ENCODE data around the gene DNAJC6.
"Not testable (repeated sequence)": the region's sequence is repeated elsewhere in the genome, so short reads cannot be mapped to it uniquely, and the experiment has no call there.

The DNAJC6 gene

GRCh38 chr1:65378247-65378946, 69.1 kb downstream of the DNAJC6 start:
- Histone ChIP-seq H2AFZ (ENCODE audit: low read depth, low read length) (no peak overlapping the region), H3K9me3 (ENCODE audit: low read length) (no peaks in the 10 kb centered on the region), H3K36me3 (ENCODE audit: insufficient read depth, low read length) (no peaks in the 10 kb centered on the region), H3K4me3 (ENCODE audit: low read length) (no peak overlapping the region), H3K27me3 (ENCODE audit: insufficient read depth, low read length) (peaks cover 2% of the 10 kb centered on the region), H3K4me1 (ENCODE audit: insufficient read depth, low read length) (no peaks in the 10 kb centered on the region)

GRCh38 chr1:65384426-65384825, 75.1 kb downstream of the DNAJC6 start:
- H3K4me3 ChIP-seq (ENCODE audit: low read length); H3K36me3 ChIP-seq (ENCODE audit: insufficient read depth, low read length): not testable (repeated sequence)

GRCh38 chr1:65386439-65386838, 77.1 kb downstream of the DNAJC6 start:
- H2AFZ ChIP-seq (ENCODE audit: low read depth, low read length): no peak overlapping the region
- no peak overlapping the region for H3K4me3 ChIP-seq (ENCODE audit: low read length)
- no peaks in the 10 kb centered on the region for H3K36me3 ChIP-seq (ENCODE audit: insufficient read depth, low read length)
- no peaks in the 10 kb centered on the region for H3K4me1 ChIP-seq (ENCODE audit: insufficient read depth, low read length)
- H3K9me3 ChIP-seq (ENCODE audit: low read length): no peaks in the 10 kb centered on the region
- H3K27me3 ChIP-seq (ENCODE audit: insufficient read depth, low read length): no peaks in the 10 kb centered on the region

More at GRCh38 chr1:65384426-65384825, 75.1 kb downstream of the DNAJC6 start:
- H2AFZ ChIP-seq (ENCODE audit: low read depth, low read length); H3K27me3 ChIP-seq (ENCODE audit: insufficient read depth, low read length); H3K9me3 ChIP-seq (ENCODE audit: low read length); H3K4me1 ChIP-seq (ENCODE audit: insufficient read depth, low read length): not testable (repeated sequence)

GRCh38 chr1:65387821-65388220, 78.5 kb downstream of the DNAJC6 start:
- no peak overlapping the region for H3K4me3 ChIP-seq (ENCODE audit: low read length)
- no peaks in the 10 kb centered on the region for H3K36me3 ChIP-seq (ENCODE audit: insufficient read depth, low read length)
- no peaks in the 10 kb centered on the region for H3K4me1 ChIP-seq (ENCODE audit: insufficient read depth, low read length)
- H3K27me3 ChIP-seq (ENCODE audit: insufficient read depth, low read length): no peaks in the 10 kb centered on the region
- no peaks in the 10 kb centered on the region for H3K9me3 ChIP-seq (ENCODE audit: low read length)
- H2AFZ ChIP-seq (ENCODE audit: low read depth, low read length): no peak overlapping the region

- Histone ChIP-seq H3K4me1 (ENCODE audit: insufficient read depth, low read length) (no peaks in the 10 kb centered on the region), H2AFZ (ENCODE audit: low read depth, low read length) (no peak overlapping the region), H3K27me3 (ENCODE audit: insufficient read depth, low read length) (no peaks in the 10 kb centered on the region), H3K36me3 (ENCODE audit: insufficient read depth, low read length) (no peaks in the 10 kb centered on the region), H3K9me3 (ENCODE audit: low read length) (no peaks in the 10 kb centered on the region), H3K4me3 (ENCODE audit: low read length) (no peak overlapping the region)
Measured at GRCh38 chr1:65388908-65389695, 79.8 kb downstream of the DNAJC6 start.

GRCh38 chr1:65392497-65392896, 83.2 kb downstream of the DNAJC6 start:
- no peaks in the 10 kb centered on the region for H3K27me3 ChIP-seq (ENCODE audit: insufficient read depth, low read length)
- H2AFZ ChIP-seq (ENCODE audit: low read depth, low read length): no peak overlapping the region
- H3K9me3 ChIP-seq (ENCODE audit: low read length): no peaks in the 10 kb centered on the region
- no peaks in the 10 kb centered on the region for H3K36me3 ChIP-seq (ENCODE audit: insufficient read depth, low read length)
- H3K4me3 ChIP-seq (ENCODE audit: low read length): no peak overlapping the region
- no peaks in the 10 kb centered on the region for H3K4me1 ChIP-seq (ENCODE audit: insufficient read depth, low read length)

- Histone ChIP-seq H2AFZ (ENCODE audit: low read depth, low read length) (no peak overlapping the region), H3K4me1 (ENCODE audit: insufficient read depth, low read length) (no peaks in the 10 kb centered on the region), H3K9me3 (ENCODE audit: low read length) (no peaks in the 10 kb centered on the region), H3K4me3 (ENCODE audit: low read length) (no peak overlapping the region), H3K27me3 (ENCODE audit: insufficient read depth, low read length) (no peaks in the 10 kb centered on the region), H3K36me3 (ENCODE audit: insufficient read depth, low read length) (no peaks in the 10 kb centered on the region)
Measured at GRCh38 chr1:65393347-65393746, 84.0 kb downstream of the DNAJC6 start.

GRCh38 chr1:65393928-65394327, 84.6 kb downstream of the DNAJC6 start:
- no peak overlapping the region for H3K4me3 ChIP-seq (ENCODE audit: low read length)
- H3K27me3 ChIP-seq (ENCODE audit: insufficient read depth, low read length): no peaks in the 10 kb centered on the region
- no peaks in the 10 kb centered on the region for H3K4me1 ChIP-seq (ENCODE audit: insufficient read depth, low read length)
- H3K9me3 ChIP-seq (ENCODE audit: low read length): no peaks in the 10 kb centered on the region
- no peaks in the 10 kb centered on the region for H3K36me3 ChIP-seq (ENCODE audit: insufficient read depth, low read length)
- no peak overlapping the region for H2AFZ ChIP-seq (ENCODE audit: low read depth, low read length)

- no peak overlapping the region for H2AFZ ChIP-seq (ENCODE audit: low read depth, low read length)
- H3K27me3 ChIP-seq (ENCODE audit: insufficient read depth, low read length): no peaks in the 10 kb centered on the region
- no peaks in the 10 kb centered on the region for H3K9me3 ChIP-seq (ENCODE audit: low read length)
- no peaks in the 10 kb centered on the region for H3K36me3 ChIP-seq (ENCODE audit: insufficient read depth, low read length)
- H3K4me3 ChIP-seq (ENCODE audit: low read length): no peak overlapping the region
- no peaks in the 10 kb centered on the region for H3K4me1 ChIP-seq (ENCODE audit: insufficient read depth, low read length)
Measured at GRCh38 chr1:65395887-65396612, 86.7 kb downstream of the DNAJC6 start.

- Histone ChIP-seq H3K4me3 (ENCODE audit: low read length) (no peak overlapping the region), H3K4me1 (ENCODE audit: insufficient read depth, low read length) (no peaks in the 10 kb centered on the region), H3K27me3 (ENCODE audit: insufficient read depth, low read length) (no peaks in the 10 kb centered on the region), H3K9me3 (ENCODE audit: low read length) (no peaks in the 10 kb centered on the region), H2AFZ (ENCODE audit: low read depth, low read length) (no peak overlapping the region), H3K36me3 (ENCODE audit: insufficient read depth, low read length) (no peaks in the 10 kb centered on the region)
Measured at GRCh38 chr1:65398083-65398482, 88.7 kb downstream of the DNAJC6 start.

- H2AFZ ChIP-seq (ENCODE audit: low read depth, low read length): no peak overlapping the region
- no peak overlapping the region for H3K4me3 ChIP-seq (ENCODE audit: low read length)
- no peaks in the 10 kb centered on the region for H3K9me3 ChIP-seq (ENCODE audit: low read length)
- no peaks in the 10 kb centered on the region for H3K4me1 ChIP-seq (ENCODE audit: insufficient read depth, low read length)
- H3K36me3 ChIP-seq (ENCODE audit: insufficient read depth, low read length): no peaks in the 10 kb centered on the region
- H3K27me3 ChIP-seq (ENCODE audit: insufficient read depth, low read length): no peaks in the 10 kb centered on the region
Measured at GRCh38 chr1:65399003-65399402, 89.7 kb downstream of the DNAJC6 start.

GRCh38 chr1:65401612-65402011, 92.3 kb downstream of the DNAJC6 start:
- no peaks in the 10 kb centered on the region for H3K27me3 ChIP-seq (ENCODE audit: insufficient read depth, low read length)
- H3K9me3 ChIP-seq (ENCODE audit: low read length): no peaks in the 10 kb centered on the region
- no peak overlapping the region for H3K4me3 ChIP-seq (ENCODE audit: low read length)
- no peaks in the 10 kb centered on the region for H3K36me3 ChIP-seq (ENCODE audit: insufficient read depth, low read length)
- no peaks in the 10 kb centered on the region for H3K4me1 ChIP-seq (ENCODE audit: insufficient read depth, low read length)
- H2AFZ ChIP-seq (ENCODE audit: low read depth, low read length): no peak overlapping the region

GRCh38 chr1:65404941-65405340, 95.6 kb downstream of the DNAJC6 start:
- Histone ChIP-seq H3K36me3 (ENCODE audit: insufficient read depth, low read length) (no peaks in the 10 kb centered on the region), H2AFZ (ENCODE audit: low read depth, low read length) (no peak overlapping the region), H3K27me3 (ENCODE audit: insufficient read depth, low read length) (no peaks in the 10 kb centered on the region), H3K4me3 (ENCODE audit: low read length) (no peak overlapping the region), H3K9me3 (ENCODE audit: low read length) (no peaks in the 10 kb centered on the region), H3K4me1 (ENCODE audit: insufficient read depth, low read length) (peaks cover 4% of the 10 kb centered on the region)

All from neuron (in vitro differentiated cells).